GM21515 (cell line): ENCODE results near the gene MAST4.
"Not testable (repeated sequence)": the region's sequence is repeated elsewhere in the genome, so short reads cannot be mapped to it uniquely, and the experiment has no call there.

Experiments
- ATAC-seq: cut with Tn5 transposase; IDR thresholded peaks from one replicate; pipeline ENCODE4 v1.9.1; 2021; ENCODE audit not compliant: unreplicated experiment

The MAST4 gene

GRCh38 chr5:66741394-66741793, 145.2 kb downstream of the MAST4 start:
- ATAC-seq: no peak

GRCh38 chr5:66742083-66742895, 146.1 kb downstream of the MAST4 start:
- ATAC-seq: no peak

DNA sequence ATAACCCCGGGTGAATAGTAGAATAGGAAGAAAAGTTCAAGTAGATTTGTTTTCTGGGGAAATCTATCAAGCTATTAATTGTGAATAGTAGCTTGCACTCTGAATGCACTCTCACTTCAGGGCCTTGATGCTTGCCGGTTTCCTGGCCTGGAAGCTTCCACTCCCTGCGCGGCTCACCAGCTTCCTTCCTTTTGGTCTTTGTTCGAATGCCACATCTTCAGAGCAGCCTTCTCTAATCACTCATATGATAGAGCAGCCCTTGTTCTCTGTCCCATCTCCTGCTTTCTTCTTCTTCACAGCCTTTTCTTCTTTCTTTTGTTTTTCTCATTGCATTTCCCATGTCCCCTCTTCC, 146.7 kb downstream of the MAST4 start:
- ATAC-seq: no peak

GRCh38 chr5:66743344-66743743, 147.2 kb downstream of the MAST4 start:
- ATAC-seq: no peak

DNA sequence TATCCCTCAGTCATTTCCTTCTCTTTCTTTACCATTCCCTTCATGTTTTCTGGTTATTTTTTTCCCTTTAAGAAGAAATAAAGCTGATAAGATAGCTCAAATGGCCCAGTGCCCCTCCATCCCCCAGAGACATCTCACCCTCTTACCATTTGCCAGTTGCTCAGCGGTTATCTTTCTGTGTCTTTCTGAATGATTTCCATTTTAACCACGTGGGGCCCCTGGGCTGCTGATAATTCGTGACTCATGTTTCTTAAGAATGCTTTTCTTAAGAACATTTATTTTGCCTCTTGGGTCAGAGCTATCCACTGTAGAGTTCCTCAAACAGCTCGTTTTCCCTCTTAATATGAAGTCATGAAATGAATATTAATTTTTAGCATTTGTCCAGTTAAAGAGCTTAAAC, 147.8 kb downstream of the MAST4 start:
- ATAC-seq: no peak

DNA sequence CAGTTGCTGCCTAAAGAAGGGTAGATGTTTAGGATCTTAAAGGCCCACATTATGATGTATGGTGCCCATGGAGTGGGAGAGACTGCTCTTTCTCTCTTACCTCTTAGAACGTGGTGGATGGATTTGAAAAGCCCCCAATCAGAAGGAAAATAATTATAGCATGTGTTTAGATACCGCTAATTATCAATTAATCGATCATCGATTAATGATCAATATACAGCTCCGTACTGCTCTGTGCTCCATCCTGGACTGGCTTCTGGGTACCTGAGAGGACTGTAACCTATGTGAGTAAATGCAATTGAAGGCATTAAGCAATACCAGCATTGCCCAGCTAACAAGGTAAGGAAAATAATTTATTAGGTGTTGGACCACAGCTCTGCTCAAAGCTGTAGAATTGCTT, 149.1 kb downstream of the MAST4 start:
- ATAC-seq: no peak

DNA sequence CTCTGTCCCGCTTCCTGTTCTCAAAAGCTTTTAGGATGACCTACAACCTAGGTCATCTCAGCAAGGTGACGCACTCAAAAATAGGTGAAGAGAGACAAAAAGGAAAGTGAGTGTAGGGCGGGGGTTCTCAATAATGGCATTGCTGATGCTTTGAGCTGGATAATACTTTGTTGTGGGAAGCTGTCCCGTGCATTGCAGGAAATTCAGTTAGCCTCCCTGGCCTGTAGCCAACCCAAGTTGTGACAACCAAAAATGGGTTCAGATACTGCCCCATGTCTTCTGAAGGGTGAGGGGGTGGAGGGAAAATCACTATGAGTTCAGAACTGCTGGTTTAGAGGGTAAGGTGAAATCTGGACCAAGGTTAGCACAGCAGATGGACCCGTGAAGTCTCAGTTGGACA, 151.4 kb downstream of the MAST4 start:
- no peak for ATAC-seq

DNA sequence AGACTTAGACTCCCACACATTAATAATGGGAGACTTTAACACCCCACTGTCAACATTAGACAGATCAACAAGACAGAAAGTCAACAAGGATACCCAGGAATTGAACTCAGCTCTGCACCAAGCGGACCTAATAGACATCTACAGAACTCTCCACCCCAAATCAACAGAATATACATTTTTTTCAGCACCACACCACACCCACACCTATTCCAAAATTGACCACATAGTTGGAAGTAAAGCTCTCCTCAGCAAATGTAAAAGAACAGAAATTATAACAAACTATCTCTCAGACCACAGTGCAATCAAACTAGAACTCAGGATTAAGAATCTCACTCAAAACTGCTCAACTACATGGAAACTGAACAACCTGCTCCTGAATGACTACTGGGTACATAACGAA, 156.5 kb downstream of the MAST4 start:
- not testable (repeated sequence) for ATAC-seq

GRCh38 chr5:66757219-66757833, 161.1 kb downstream of the MAST4 start:
- no peak for ATAC-seq

DNA sequence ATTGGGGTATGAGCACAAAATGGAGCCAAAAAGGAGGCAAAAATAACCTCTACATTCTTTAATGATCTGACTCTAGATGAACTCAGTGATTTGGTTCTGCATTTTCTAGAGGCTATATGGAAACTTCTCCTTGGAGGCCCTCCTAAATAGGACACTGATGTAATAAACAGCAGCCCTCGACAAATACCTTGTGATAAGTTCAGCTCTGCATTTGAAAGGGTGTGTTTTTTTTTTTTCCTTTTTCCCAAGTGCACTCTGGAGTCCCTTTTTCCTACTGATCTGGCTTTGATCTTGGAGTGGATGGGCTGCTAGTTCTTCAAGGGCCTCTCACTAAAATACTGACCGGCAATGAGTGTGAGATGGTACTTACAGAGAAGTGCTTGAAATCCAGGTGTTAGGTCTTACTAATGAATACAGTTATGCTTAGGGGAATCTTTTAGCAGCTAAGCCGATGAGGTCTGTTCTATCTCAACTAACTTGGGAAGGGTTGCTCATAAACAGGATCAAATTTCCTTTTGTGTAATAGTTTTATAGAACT, 161.7 kb downstream of the MAST4 start:
- no peak for ATAC-seq

DNA sequence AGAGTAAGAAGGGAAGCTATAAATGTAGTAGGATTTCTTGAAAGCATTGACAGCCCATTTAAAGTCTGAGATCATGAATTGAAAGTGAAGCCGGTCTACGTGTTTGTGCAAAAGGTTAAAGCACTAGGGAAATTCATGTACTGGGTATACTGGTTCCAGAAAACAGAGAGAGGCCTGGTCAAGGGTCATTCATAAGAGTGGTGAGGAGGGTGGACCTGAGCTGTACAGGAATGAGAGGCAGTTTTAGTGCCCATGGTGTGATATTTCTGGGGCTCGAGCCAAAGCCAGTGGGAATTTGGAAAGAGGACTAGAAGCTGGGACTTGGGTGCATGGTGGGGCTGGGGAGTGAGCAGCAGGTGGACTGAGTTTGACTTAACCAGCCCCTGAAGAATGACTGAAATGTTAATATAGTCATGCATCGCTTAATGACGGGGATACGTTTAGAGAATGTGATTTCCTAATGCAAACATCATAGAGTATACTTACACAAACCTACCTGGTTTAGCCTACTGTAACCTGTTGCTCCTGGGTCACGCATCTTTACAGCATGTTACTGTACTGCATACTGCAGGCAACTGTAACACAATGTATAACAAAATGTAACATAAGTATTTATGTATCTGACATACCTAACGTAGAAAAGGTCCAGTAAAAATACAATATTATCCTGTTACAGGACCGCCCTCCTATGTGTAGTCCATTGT, 173.0 kb downstream of the MAST4 start:
- no peak for ATAC-seq

- no peak for ATAC-seq
Measured at GRCh38 chr5:66769839-66770617, 173.8 kb downstream of the MAST4 start.

- ATAC-seq: no peak
Measured at GRCh38 chr5:66777868-66778267, 181.7 kb downstream of the MAST4 start.

GRCh38 chr5:66779528-66779927, 183.3 kb downstream of the MAST4 start:
- ATAC-seq: no peak

- no peak for ATAC-seq
Measured at GRCh38 chr5:66788556-66788955, 192.4 kb downstream of the MAST4 start.

DNA sequence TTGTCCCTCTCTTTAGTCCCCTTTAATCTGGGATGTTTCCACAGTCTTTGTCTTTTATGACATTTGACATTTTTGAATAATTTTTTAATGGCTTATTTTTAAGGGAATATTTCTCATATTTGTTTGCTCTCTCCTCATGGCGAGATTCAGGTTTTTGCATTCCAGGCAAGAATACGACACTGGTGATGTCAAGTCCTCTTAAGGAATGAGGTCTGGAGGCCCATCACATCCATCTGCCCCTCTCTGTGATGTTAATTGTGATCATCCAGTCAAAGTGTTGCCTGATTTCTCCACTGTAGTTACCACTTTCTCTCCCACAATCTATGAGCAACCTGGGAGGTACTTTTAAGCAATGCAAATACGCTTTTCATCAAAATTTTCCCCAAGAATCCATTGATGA, 193.2 kb downstream of the MAST4 start:
- ATAC-seq: no peak

- no peak for ATAC-seq
Measured at GRCh38 chr5:66793049-66793448, 196.9 kb downstream of the MAST4 start.

GRCh38 chr5:66795682-66796081, 199.5 kb downstream of the MAST4 start:
- ATAC-seq: no peak

- ATAC-seq: no peak
Measured at GRCh38 chr5:66796305-66797292, 200.4 kb downstream of the MAST4 start.

GRCh38 chr5:66802941-66803340, 206.7 kb downstream of the MAST4 start:
- ATAC-seq: no peak
